ENCODE data around the gene USP34. TPM values are rescaled to one million over a fixed set of nuclear protein-coding genes. Genes with fewer than 3 reads are reported as not detected.

The USP34 gene
- total and polyA plus RNA-seq, 4 donors: 13.4 to 82.7 (median 51.1) TPM

GRCh38 chr2:61354543-61355197 is 116.2 kb downstream of the USP34 start:
- peaks cover 8 to 17% (median 12%) of the 10 kb centered on the region in 4 donors for H3K4me1 ChIP-seq (ENCODE audit: control insufficient read depth in 4 of 4, insufficient read depth in 4 of 4, low read length in 3 of 4)
- peaks cover 0 to 2% (median 0%) of the 10 kb centered on the region in 4 donors for H3K9me3 ChIP-seq (ENCODE audit: control insufficient read depth in 4 of 4, low read length in 3 of 4)
- H3K27me3 ChIP-seq (ENCODE audit: control insufficient read depth in 4 of 4, insufficient read depth in 4 of 4, low read length in 3 of 4): no peaks in the 10 kb centered on the region
- H3K9ac ChIP-seq (ENCODE audit: low read depth in 1 of 2, low read length in 2 of 2): no peak overlapping the region
- H3K4me3 ChIP-seq (ENCODE audit: low read depth in 1 of 3, low read length in 3 of 3): no peak overlapping the region
- no peak for DNase-seq (ENCODE audit: low spot score)
- 90% methylated on average over 4 of the region's 4 CpGs for WGBS
- H3K36me3 ChIP-seq (ENCODE audit: control insufficient read depth in 4 of 4, insufficient read depth in 3 of 4, low read depth in 1 of 4, low read length in 3 of 4): peaks cover 0 to 5% (median 1%) of the 10 kb centered on the region in 4 donors
- H3K27ac ChIP-seq (ENCODE audit: low read depth in 1 of 2, low read length in 2 of 2): no peak overlapping the region
- no peak for TF ChIP-seq EGR1 (IDR thresholded peaks at IDR 0.05; ENCODE audit: low read depth in 2 of 2)
- TF ChIP-seq HNF4A (conservative IDR thresholded peaks at IDR 0.05): no peak
- TF ChIP-seq SP1 (IDR thresholded peaks at IDR 0.05): no peak
- TF ChIP-seq ZBTB33 (IDR thresholded peaks at IDR 0.05): no peak
- TF ChIP-seq FOXA2 (IDR thresholded peaks at IDR 0.05): no peak
- TF ChIP-seq CTCF (IDR thresholded peaks at IDR 0.05; ENCODE audit: low read depth, low read length, missing input control): no peak
- no peak for TF ChIP-seq TAF1 (conservative IDR thresholded peaks at IDR 0.05)
- TF ChIP-seq RAD21 (IDR thresholded peaks at IDR 0.05): no peak
- TF ChIP-seq YY1 (IDR thresholded peaks at IDR 0.05): no peak
- no peak for TF ChIP-seq HNF4G (IDR thresholded peaks at IDR 0.05)
- no peak for TF ChIP-seq REST (IDR thresholded peaks at IDR 0.05)

- no peak overlapping the region for H3K4me3 ChIP-seq (ENCODE audit: low read depth in 1 of 3, low read length in 3 of 3)
- peaks cover 8 to 17% (median 12%) of the 10 kb centered on the region in 4 donors for H3K4me1 ChIP-seq (ENCODE audit: control insufficient read depth in 4 of 4, insufficient read depth in 4 of 4, low read length in 3 of 4)
- peaks cover 0 to 2% (median 0%) of the 10 kb centered on the region in 4 donors for H3K9me3 ChIP-seq (ENCODE audit: control insufficient read depth in 4 of 4, low read length in 3 of 4)
- H3K27ac ChIP-seq (ENCODE audit: low read depth in 1 of 2, low read length in 2 of 2): no peak overlapping the region
- DNase-seq (ENCODE audit: low spot score): no peak
- no peak for TF ChIP-seq HNF4A (conservative IDR thresholded peaks at IDR 0.05)
- no peak for TF ChIP-seq HNF4G (IDR thresholded peaks at IDR 0.05)
- no peak for TF ChIP-seq FOXA2 (IDR thresholded peaks at IDR 0.05)
- no peak for TF ChIP-seq EGR1 (IDR thresholded peaks at IDR 0.05; ENCODE audit: low read depth in 2 of 2)
- TF ChIP-seq ZBTB33 (IDR thresholded peaks at IDR 0.05): no peak
- TF ChIP-seq YY1 (IDR thresholded peaks at IDR 0.05): no peak
- TF ChIP-seq REST (IDR thresholded peaks at IDR 0.05): no peak
- TF ChIP-seq FOXA1 (IDR thresholded peaks at IDR 0.05): no peak
- no peak for TF ChIP-seq CTCF (IDR thresholded peaks at IDR 0.05; ENCODE audit: low read depth, low read length, missing input control)
- TF ChIP-seq RAD21 (IDR thresholded peaks at IDR 0.05): no peak
- H3K9ac ChIP-seq (ENCODE audit: low read depth in 1 of 2, low read length in 2 of 2): no peak overlapping the region
- 98% methylated on average over 6 of the region's 6 CpGs for WGBS
- no peaks in the 10 kb centered on the region for H3K27me3 ChIP-seq (ENCODE audit: control insufficient read depth in 4 of 4, insufficient read depth in 4 of 4, low read length in 3 of 4)
- H3K36me3 ChIP-seq (ENCODE audit: control insufficient read depth in 4 of 4, insufficient read depth in 3 of 4, low read depth in 1 of 4, low read length in 3 of 4): peaks cover 0 to 10% (median 1%) of the 10 kb centered on the region in 4 donors
Measured at GRCh38 chr2:61353909-61354308, 117.0 kb downstream of the USP34 start.

Measured in liver (tissue), 9 donors.